PC-3 (cell line): ENCODE measurements around the gene EIF4G3. TPM values are rescaled to one million over a fixed set of nuclear protein-coding genes. Genes with fewer than 3 reads are reported as not detected.

Experiments
- ATAC-seq: fragments of 200-7000 bp; cut with Tn5 transposase; 2 replicates; pipeline ENCODE4 v1.9.1; 2020; ENCODE audit warnings: mild to moderate bottlenecking, moderate library complexity
- BruUV-seq: library from RNA; stranded (reverse); fragments of 400-500 nt; replicated peaks from 2 replicates; lab custom pipeline; 2021; lab: Mats Ljungman, UMichigan
- CTCF ChIA-PET: fragments of 300-600 bp; sonication (Branson Sonifier 250); formaldehyde crosslinking; loops from one replicate; lab custom pipeline; 2022; ENCODE audit warnings: antibody characterized with exemption; lab: Charles Lee
- POLR2A ChIA-PET: fragments of 300-600 bp; sonication (Branson Sonifier 250); formaldehyde crosslinking; loops from one replicate; lab custom pipeline; 2022; ENCODE audit warnings: antibody characterized with exemption; ENCODE audit not compliant: unreplicated experiment; lab: Charles Lee
- DNase-seq: peaks from one replicate; pipeline ENCODE4 v3.0.0-alpha.2; 2015
- H2AFZ ChIP-seq: fragments of 300-600 bp; sonication (generic); 2 replicates; pipeline ENCODE4 v1.6.0; 2016; ENCODE audit warnings: antibody characterized with exemption, low read length
- H3F3A ChIP-seq: fragments of 300-600 bp; sonication (generic); one replicate; pipeline ENCODE4 v1.6.0; 2017; ENCODE audit warnings: antibody characterized with exemption, low read length, control low read depth, mild to moderate bottlenecking; ENCODE audit not compliant: unreplicated experiment
- H3K27ac ChIP-seq: fragments of 300-600 bp; sonication (generic); 2 replicates; pipeline ENCODE4 v1.5.1; 2016; ENCODE audit warnings: mild to moderate bottlenecking, low read length
- H3K27me3 ChIP-seq: fragments of 300-600 bp; sonication (generic); 2 replicates; pipeline ENCODE4 v1.6.1; 2016; ENCODE audit warnings: low read length, mixed read lengths
- H3K36me3 ChIP-seq: fragments of 300-600 bp; sonication (generic); 2 replicates; pipeline ENCODE4 v1.6.1; 2016; ENCODE audit warnings: low read depth, mixed run types, low read length, mixed read lengths
- H3K4me1 ChIP-seq: fragments of 300-600 bp; sonication (generic); 2 replicates; pipeline ENCODE4 v1.5.1; 2016; ENCODE audit warnings: low read length; ENCODE audit not compliant: insufficient read depth
- H3K4me2 ChIP-seq: fragments of 300-600 bp; sonication (generic); 2 replicates; pipeline ENCODE4 v1.6.0; 2016; ENCODE audit warnings: low read length
- H3K4me3 ChIP-seq: fragments of 300-600 bp; sonication (generic); 2 replicates; pipeline ENCODE4 v1.5.1; 2016; ENCODE audit warnings: mild to moderate bottlenecking, low read length, mixed read lengths
- H3K79me2 ChIP-seq: fragments of 300-600 bp; sonication (generic); 2 replicates; pipeline ENCODE4 v1.6.1; 2017; ENCODE audit warnings: low read length, mixed read lengths
- H3K9ac ChIP-seq: fragments of 300-600 bp; sonication (generic); 2 replicates; pipeline ENCODE4 v1.6.0; 2016; ENCODE audit warnings: mild to moderate bottlenecking, low read length
- H3K9me2 ChIP-seq: fragments of 300-600 bp; sonication (generic); replicated peaks from 2 replicates; pipeline ENCODE4 v1.6.1; 2016; ENCODE audit warnings: mixed run types, low read length, mixed read lengths
- H3K9me3 ChIP-seq: fragments of 300-600 bp; sonication (generic); 2 replicates; pipeline ENCODE4 v1.6.1; 2016; ENCODE audit warnings: low read length, mixed read lengths
- H4K20me1 ChIP-seq: fragments of 300-600 bp; sonication (generic); 2 replicates; pipeline ENCODE4 v1.6.1; 2016; ENCODE audit warnings: low read length, mixed read lengths
- CTCF ChIP-seq: fragments of 300-600 bp; sonication (generic); conservative IDR thresholded peaks from 2 replicates; pipeline ENCODE4 v1.5.1; 2017; ENCODE audit warnings: antibody characterized with exemption, low read depth, mild to moderate bottlenecking, low read length
- EZH2 ChIP-seq: fragments of 300-600 bp; sonication (generic); IDR thresholded peaks from one replicate; pipeline ENCODE4 v1.6.1; 2017; ENCODE audit warnings: antibody characterized with exemption, mild to moderate bottlenecking, low read length; ENCODE audit not compliant: unreplicated experiment
- EZH2phosphoT487 ChIP-seq: fragments of 300-600 bp; sonication (generic); IDR thresholded peaks from 2 replicates; pipeline ENCODE4 v1.6.1; 2018; ENCODE audit warnings: mild to moderate bottlenecking, antibody characterized with exemption, low read length, borderline replicate concordance
- intact Hi-C: fragments of 100-400 bp; cut with micrococcal nuclease; formaldehyde crosslinking; loops from 2 replicates; pipeline ENCODE4 v1.9.0; 2023
- total RNA-seq: library from RNA; depleted of rRNA; stranded (reverse); fragments of >200 nt; gene quantifications from 2 replicates; pipeline ENCODE4 v1.2.3, GENCODE V29; 2014

EIF4G3 gene
- total RNA-seq, 1 experiment from 2014 or later, result 16.9 TPM

GRCh38 chr1:20936621-20937020 is 240.1 kb downstream of the EIF4G3 start:
- no peak for DNase-seq
- Histone ChIP-seq H3K4me3 (no peak overlapping the region), H3K79me2 (no peaks in the 10 kb centered on the region), H3K27me3 (no peaks in the 10 kb centered on the region), H3K9me2 (no peaks in the 10 kb centered on the region), H3K4me1 (no peaks in the 10 kb centered on the region), H4K20me1 (no peaks in the 10 kb centered on the region), H3F3A (no peaks in the 10 kb centered on the region), H2AFZ (no peak overlapping the region), H3K9me3 (no peaks in the 10 kb centered on the region), H3K4me2 (no peak overlapping the region), H3K36me3 (no peaks in the 10 kb centered on the region), H3K9ac (no peak overlapping the region), H3K27ac (no peak overlapping the region)
- TF ChIP-seq EZH2, result no peak
- TF ChIP-seq EZH2phosphoT487, result no peak
- TF ChIP-seq CTCF, result no peak
- no peak for ATAC-seq
- no TSS peak for BruUV-seq
- intact Hi-C loops, result no loop called here
- ChIA-PET CTCF (no interaction called here), POLR2A (no interaction called here)

- Histone ChIP-seq H3K27ac (no peak overlapping the region), H3K79me2 (no peaks in the 10 kb centered on the region), H3K9me3 (no peaks in the 10 kb centered on the region), H3K4me3 (no peak overlapping the region), H3K9me2 (no peaks in the 10 kb centered on the region), H3K9ac (no peak overlapping the region), H4K20me1 (no peaks in the 10 kb centered on the region), H3K4me2 (no peak overlapping the region), H2AFZ (no peak overlapping the region), H3F3A (no peaks in the 10 kb centered on the region), H3K27me3 (no peaks in the 10 kb centered on the region), H3K36me3 (no peaks in the 10 kb centered on the region), H3K4me1 (no peaks in the 10 kb centered on the region)
- CTCF ChIA-PET, result no interaction called here
- intact Hi-C loops, result no loop called here
- no peak for DNase-seq
- ATAC-seq, result no peak
- TF ChIP-seq CTCF (no peak), EZH2 (no peak), EZH2phosphoT487 (no peak)
- POLR2A ChIA-PET, result no interaction called here
- no TSS peak for BruUV-seq
Observed at GRCh38 chr1:20936216-20936615, 240.5 kb downstream of the EIF4G3 start.

GRCh38 chr1:20935717-20936116 is 241.0 kb downstream of the EIF4G3 start:
- intact Hi-C loops, result no loop called here
- Histone ChIP-seq H3K4me1 (no peaks in the 10 kb centered on the region), H4K20me1 (no peaks in the 10 kb centered on the region), H3K9me2 (no peaks in the 10 kb centered on the region), H3K9me3 (no peaks in the 10 kb centered on the region), H3K79me2 (no peaks in the 10 kb centered on the region), H3K27me3 (no peaks in the 10 kb centered on the region), H3K9ac (no peak overlapping the region), H3K27ac (no peak overlapping the region), H3K36me3 (no peaks in the 10 kb centered on the region), H3F3A (no peaks in the 10 kb centered on the region), H3K4me3 (no peak overlapping the region), H3K4me2 (no peak overlapping the region), H2AFZ (no peak overlapping the region)
- ATAC-seq (no peak), DNase-seq (no peak)
- POLR2A ChIA-PET, result no interaction called here
- BruUV-seq, result no TSS peak
- no peak for TF ChIP-seq EZH2
- no peak for TF ChIP-seq CTCF
- TF ChIP-seq EZH2phosphoT487, result no peak
- CTCF ChIA-PET, result no interaction called here
